Measurements from ENCODE around the gene GBA2.

Gene GBA2

DNA sequence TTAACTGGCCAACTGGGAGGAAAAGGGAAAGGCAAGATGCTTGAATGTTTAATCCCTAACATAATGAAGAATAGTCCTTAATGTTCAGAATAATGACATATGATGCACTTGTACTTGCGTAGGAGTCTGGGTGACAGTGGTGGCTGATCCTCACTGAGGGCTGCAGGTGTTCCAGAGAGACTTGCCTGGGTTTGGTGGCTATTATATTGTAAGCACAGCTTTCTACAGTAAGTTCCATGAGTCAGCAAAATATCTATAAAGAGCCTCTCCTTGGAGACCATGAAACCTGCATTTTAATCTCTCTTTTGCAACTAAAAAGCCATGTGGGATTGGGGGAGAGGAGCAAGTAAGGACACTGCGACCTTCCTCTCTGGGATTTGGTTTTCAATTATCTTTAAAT, 40.5 kb upstream of the GBA2 start:
- no peak for ATAC-seq
- TF ChIP-seq PPARA (CRISPR knock-in tag; IDR thresholded peaks at IDR 0.05; ENCODE audit: borderline replicate concordance): no peak
- TF ChIP-seq GLIS3 (CRISPR knock-in tag; IDR thresholded peaks at IDR 0.05): no peak
- TF ChIP-seq, protein P1, sequence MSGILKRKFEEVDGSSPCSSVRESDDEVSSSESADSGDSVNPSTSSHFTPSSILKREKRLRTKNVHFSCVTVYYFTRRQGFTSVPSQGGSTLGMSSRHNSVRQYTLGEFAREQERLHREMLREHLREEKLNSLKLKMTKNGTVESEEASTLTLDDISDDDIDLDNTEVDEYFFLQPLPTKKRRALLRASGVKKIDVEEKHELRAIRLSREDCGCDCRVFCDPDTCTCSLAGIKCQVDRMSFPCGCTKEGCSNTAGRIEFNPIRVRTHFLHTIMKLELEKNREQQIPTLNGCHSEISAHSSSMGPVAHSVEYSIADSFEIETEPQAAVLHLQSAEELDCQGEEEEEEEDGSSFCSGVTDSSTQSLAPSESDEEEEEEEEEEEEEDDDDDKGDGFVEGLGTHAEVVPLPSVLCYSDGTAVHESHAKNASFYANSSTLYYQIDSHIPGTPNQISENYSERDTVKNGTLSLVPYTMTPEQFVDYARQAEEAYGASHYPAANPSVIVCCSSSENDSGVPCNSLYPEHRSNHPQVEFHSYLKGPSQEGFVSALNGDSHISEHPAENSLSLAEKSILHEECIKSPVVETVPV (CRISPR knock-in tag; IDR thresholded peaks at IDR 0.05): no peak
- TF ChIP-seq CSDC2 (CRISPR knock-in tag; IDR thresholded peaks at IDR 0.05): no peak
- no peak for TF ChIP-seq TCF4 (CRISPR knock-in tag; IDR thresholded peaks at IDR 0.05; ENCODE audit: borderline replicate concordance)
- no peak for TF ChIP-seq ZNF565 (CRISPR knock-in tag; conservative IDR thresholded peaks at IDR 0.05; ENCODE audit: low read depth)
- TF ChIP-seq, protein P2, sequence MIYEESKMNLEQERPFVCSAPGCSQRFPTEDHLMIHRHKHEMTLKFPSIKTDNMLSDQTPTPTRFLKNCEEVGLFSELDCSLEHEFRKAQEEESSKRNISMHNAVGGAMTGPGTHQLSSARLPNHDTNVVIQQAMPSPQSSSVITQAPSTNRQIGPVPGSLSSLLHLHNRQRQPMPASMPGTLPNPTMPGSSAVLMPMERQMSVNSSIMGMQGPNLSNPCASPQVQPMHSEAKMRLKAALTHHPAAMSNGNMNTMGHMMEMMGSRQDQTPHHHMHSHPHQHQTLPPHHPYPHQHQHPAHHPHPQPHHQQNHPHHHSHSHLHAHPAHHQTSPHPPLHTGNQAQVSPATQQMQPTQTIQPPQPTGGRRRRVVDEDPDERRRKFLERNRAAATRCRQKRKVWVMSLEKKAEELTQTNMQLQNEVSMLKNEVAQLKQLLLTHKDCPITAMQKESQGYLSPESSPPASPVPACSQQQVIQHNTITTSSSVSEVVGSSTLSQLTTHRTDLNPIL (CRISPR knock-in tag; IDR thresholded peaks at IDR 0.05; ENCODE audit: low read depth): no peak
- TF ChIP-seq ISL1 (CRISPR knock-in tag; IDR thresholded peaks at IDR 0.05): no peak
- TF ChIP-seq, protein P3, sequence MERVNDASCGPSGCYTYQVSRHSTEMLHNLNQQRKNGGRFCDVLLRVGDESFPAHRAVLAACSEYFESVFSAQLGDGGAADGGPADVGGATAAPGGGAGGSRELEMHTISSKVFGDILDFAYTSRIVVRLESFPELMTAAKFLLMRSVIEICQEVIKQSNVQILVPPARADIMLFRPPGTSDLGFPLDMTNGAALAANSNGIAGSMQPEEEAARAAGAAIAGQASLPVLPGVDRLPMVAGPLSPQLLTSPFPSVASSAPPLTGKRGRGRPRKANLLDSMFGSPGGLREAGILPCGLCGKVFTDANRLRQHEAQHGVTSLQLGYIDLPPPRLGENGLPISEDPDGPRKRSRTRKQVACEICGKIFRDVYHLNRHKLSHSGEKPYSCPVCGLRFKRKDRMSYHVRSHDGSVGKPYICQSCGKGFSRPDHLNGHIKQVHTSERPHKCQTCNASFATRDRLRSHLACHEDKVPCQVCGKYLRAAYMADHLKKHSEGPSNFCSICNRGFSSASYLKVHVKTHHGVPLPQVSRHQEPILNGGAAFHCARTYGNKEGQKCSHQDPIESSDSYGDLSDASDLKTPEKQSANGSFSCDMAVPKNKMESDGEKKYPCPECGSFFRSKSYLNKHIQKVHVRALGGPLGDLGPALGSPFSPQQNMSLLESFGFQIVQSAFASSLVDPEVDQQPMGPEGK (CRISPR knock-in tag; IDR thresholded peaks at IDR 0.05; ENCODE audit: borderline replicate concordance): no peak
- TF ChIP-seq ZFP30 (CRISPR knock-in tag; IDR thresholded peaks at IDR 0.05): no peak
- TF ChIP-seq TOX (CRISPR knock-in tag; IDR thresholded peaks at IDR 0.05; ENCODE audit: borderline replicate concordance): no peak
- no peak for TF ChIP-seq ESRRG (CRISPR knock-in tag; IDR thresholded peaks at IDR 0.05)
- TF ChIP-seq, protein P4, sequence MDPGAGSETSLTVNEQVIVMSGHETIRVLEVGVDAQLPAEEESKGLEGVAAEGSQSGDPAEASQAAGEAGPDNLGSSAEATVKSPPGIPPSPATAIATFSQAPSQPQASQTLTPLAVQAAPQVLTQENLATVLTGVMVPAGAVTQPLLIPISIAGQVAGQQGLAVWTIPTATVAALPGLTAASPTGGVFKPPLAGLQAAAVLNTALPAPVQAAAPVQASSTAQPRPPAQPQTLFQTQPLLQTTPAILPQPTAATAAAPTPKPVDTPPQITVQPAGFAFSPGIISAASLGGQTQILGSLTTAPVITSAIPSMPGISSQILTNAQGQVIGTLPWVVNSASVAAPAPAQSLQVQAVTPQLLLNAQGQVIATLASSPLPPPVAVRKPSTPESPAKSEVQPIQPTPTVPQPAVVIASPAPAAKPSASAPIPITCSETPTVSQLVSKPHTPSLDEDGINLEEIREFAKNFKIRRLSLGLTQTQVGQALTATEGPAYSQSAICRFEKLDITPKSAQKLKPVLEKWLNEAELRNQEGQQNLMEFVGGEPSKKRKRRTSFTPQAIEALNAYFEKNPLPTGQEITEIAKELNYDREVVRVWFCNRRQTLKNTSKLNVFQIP (CRISPR knock-in tag; IDR thresholded peaks at IDR 0.05; ENCODE audit: borderline replicate concordance, low read depth): no peak
- TF ChIP-seq OSR1 (CRISPR knock-in tag; IDR thresholded peaks at IDR 0.05): no peak
- no peak for TF ChIP-seq ZFP3 (CRISPR knock-in tag; IDR thresholded peaks at IDR 0.05)
- TF ChIP-seq SNAI2 (CRISPR knock-in tag; IDR thresholded peaks at IDR 0.05): no peak

DNA sequence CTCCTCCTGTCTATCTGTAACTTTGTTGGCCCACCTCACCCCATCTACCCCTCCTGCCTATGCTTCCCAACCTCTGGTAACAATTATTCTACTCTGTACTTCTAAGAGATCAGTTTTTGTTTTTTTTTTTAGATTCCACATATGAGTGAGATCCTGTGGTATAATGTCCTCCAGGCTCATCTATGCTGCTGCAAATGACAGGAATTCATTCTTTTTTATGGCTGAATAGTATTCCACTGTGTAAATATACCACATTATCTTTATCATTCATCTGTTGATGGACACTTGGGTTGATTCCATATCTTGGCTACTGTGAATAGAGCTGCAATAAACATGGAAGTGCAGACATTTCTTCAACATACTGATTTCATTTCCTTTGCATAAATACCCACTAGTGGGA, 34.4 kb upstream of the GBA2 start:
- no peak for ATAC-seq
- TF ChIP-seq OSR1 (CRISPR knock-in tag; IDR thresholded peaks at IDR 0.05): no peak
- TF ChIP-seq, protein P2 (CRISPR knock-in tag; IDR thresholded peaks at IDR 0.05; ENCODE audit: low read depth): no peak
- TF ChIP-seq, protein P1 (CRISPR knock-in tag; IDR thresholded peaks at IDR 0.05): no peak
- TF ChIP-seq ZFP3 (CRISPR knock-in tag; IDR thresholded peaks at IDR 0.05): no peak
- TF ChIP-seq ZNF70 (CRISPR knock-in tag; IDR thresholded peaks at IDR 0.05): no peak
- no peak for TF ChIP-seq ZNF565 (CRISPR knock-in tag; conservative IDR thresholded peaks at IDR 0.05; ENCODE audit: low read depth)
- TF ChIP-seq BACH2 (CRISPR knock-in tag; IDR thresholded peaks at IDR 0.05; ENCODE audit: borderline replicate concordance): no peak

DNA sequence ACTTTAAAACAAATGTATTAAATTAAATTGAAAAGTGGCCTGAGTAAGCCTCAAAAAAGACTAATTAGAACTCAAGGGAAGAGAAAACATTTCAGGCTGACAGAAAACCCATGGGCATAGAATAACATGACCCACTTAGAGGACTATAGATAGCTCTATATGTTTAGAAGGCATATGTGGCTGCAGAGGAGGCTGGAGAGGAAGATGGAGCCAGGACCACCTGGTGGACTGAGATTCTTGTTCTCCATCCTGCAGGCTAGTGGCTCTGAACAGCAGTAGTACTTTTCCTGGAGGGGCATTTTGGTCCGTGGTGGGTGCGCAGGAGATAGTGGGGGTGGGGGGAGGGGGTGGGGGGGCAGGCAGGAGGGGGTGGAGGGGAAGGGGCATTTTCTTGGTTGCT, 32.0 kb upstream of the GBA2 start:
- TF ChIP-seq, protein P2 (CRISPR knock-in tag; IDR thresholded peaks at IDR 0.05; ENCODE audit: low read depth): no peak
- TF ChIP-seq, protein P5, sequence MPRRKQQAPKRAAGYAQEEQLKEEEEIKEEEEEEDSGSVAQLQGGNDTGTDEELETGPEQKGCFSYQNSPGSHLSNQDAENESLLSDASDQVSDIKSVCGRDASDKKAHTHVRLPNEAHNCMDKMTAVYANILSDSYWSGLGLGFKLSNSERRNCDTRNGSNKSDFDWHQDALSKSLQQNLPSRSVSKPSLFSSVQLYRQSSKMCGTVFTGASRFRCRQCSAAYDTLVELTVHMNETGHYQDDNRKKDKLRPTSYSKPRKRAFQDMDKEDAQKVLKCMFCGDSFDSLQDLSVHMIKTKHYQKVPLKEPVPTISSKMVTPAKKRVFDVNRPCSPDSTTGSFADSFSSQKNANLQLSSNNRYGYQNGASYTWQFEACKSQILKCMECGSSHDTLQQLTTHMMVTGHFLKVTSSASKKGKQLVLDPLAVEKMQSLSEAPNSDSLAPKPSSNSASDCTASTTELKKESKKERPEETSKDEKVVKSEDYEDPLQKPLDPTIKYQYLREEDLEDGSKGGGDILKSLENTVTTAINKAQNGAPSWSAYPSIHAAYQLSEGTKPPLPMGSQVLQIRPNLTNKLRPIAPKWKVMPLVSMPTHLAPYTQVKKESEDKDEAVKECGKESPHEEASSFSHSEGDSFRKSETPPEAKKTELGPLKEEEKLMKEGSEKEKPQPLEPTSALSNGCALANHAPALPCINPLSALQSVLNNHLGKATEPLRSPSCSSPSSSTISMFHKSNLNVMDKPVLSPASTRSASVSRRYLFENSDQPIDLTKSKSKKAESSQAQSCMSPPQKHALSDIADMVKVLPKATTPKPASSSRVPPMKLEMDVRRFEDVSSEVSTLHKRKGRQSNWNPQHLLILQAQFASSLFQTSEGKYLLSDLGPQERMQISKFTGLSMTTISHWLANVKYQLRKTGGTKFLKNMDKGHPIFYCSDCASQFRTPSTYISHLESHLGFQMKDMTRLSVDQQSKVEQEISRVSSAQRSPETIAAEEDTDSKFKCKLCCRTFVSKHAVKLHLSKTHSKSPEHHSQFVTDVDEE (CRISPR knock-in tag; IDR thresholded peaks at IDR 0.05): no peak
- TF ChIP-seq BACH2 (CRISPR knock-in tag; IDR thresholded peaks at IDR 0.05; ENCODE audit: borderline replicate concordance): no peak
- no peak for TF ChIP-seq PPARA (CRISPR knock-in tag; IDR thresholded peaks at IDR 0.05; ENCODE audit: borderline replicate concordance)
- no peak for TF ChIP-seq RARB (CRISPR knock-in tag; IDR thresholded peaks at IDR 0.05)
- no peak for ATAC-seq
